Measurements from ENCODE around the gene PTPN4. TPM values are rescaled to one million over a fixed set of nuclear protein-coding genes. Genes with fewer than 3 reads are reported as not detected.
A peak's percentile ranks its signal among the peaks of the same experiment; 100 is the strongest.

The PTPN4 gene
- total and polyA plus RNA-seq, 2 of the 13 experiments (the other 11 are each of a cell fraction or from before 2014, with no cell fraction given), result 20.3 to 34.6 TPM

DNA sequence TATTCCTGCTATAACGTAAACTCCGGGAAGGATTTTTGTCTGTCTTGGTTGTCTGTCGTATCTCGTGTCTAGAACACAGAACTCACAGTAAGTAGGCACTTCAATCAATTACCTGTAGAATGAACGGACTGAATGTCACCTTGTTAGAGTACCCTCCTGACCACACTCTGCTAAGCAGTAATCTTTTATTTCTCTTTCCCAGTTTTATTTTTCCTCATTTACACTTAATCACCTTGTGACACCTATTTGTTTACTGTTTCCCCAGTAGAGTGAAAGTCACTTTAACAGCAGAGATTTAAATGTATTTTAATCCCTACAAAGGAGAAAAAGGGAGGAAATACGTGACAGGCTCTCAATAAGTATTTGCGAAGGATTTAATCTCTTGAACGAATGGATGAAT is 252.6 kb downstream of the PTPN4 start:
- Histone ChIP-seq H3K9me3 (ENCODE audit: low read length) (no peaks in the 10 kb centered on the region), H3K4me2 (ENCODE audit: low read depth, low read length) (peak overlapping the region; percentile 100), H3K4me1 (ENCODE audit: insufficient read depth, low read length) (peaks cover 36% of the 10 kb centered on the region), H3K4me3 (replicated peaks in 1 of 3; ENCODE audit: insufficient read depth in 1 of 3, low read depth in 2 of 3, low read length in 3 of 3) (peak overlapping the region; percentile 85 to 88 (median 87)), H4K20me1 (ENCODE audit: insufficient read depth, low read length) (peaks cover 19% of the 10 kb centered on the region), H3K9ac (ENCODE audit: insufficient read depth, low read depth, low read length) (peak overlapping the region; percentile 92), H2AFZ (ENCODE audit: low read length) (peak overlapping the region; percentile 55), H3K27me3 (ENCODE audit: control insufficient read depth in 1 of 2, insufficient read depth in 2 of 2, low read length in 2 of 2) (no peaks in the 10 kb centered on the region; a peak in 2 of 5 replicates), H3K79me2 (ENCODE audit: insufficient read depth, low read length) (peaks cover 40% of the 10 kb centered on the region), H3K27ac (ENCODE audit: extremely low read length, insufficient read depth, low read length) (peak overlapping the region; percentile 96), H3K36me3 (replicated peaks in 1 of 2; ENCODE audit: control insufficient read depth in 1 of 2, insufficient read depth in 2 of 2, low read length in 2 of 2) (no peaks in the 10 kb centered on the region)
- 1% methylated on average over 8 of the region's 8 CpGs for WGBS (ENCODE audit: low lambda C conversion rate)
- CTCF ChIA-PET (ENCODE audit: low intra/inter-chr PET ratio, low total read pairs), result no interaction called here
- peak; percentile 32; the same call in 1 of the 2 replicates for TF ChIP-seq TBX3 (IDR thresholded peaks at IDR 0.05; ENCODE audit: borderline replicate concordance)
- peak; percentile 48; the same call in 1 of the 2 replicates for TF ChIP-seq NR2F2 (IDR thresholded peaks at IDR 0.05; ENCODE audit: borderline replicate concordance, low read depth)
- TF ChIP-seq CREM (IDR thresholded peaks at IDR 0.05), result peak; percentile 7; the same call in 1 of the 2 replicates
- TF ChIP-seq CREM (CRISPR knock-in tag; IDR thresholded peaks at IDR 0.05), result no peak
- TF ChIP-seq, protein P1, sequence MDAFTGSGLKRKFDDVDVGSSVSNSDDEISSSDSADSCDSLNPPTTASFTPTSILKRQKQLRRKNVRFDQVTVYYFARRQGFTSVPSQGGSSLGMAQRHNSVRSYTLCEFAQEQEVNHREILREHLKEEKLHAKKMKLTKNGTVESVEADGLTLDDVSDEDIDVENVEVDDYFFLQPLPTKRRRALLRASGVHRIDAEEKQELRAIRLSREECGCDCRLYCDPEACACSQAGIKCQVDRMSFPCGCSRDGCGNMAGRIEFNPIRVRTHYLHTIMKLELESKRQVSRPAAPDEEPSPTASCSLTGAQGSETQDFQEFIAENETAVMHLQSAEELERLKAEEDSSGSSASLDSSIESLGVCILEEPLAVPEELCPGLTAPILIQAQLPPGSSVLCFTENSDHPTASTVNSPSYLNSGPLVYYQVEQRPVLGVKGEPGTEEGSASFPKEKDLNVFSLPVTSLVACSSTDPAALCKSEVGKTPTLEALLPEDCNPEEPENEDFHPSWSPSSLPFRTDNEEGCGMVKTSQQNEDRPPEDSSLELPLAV (CRISPR knock-in tag; conservative IDR thresholded peaks at IDR 0.05; ENCODE audit: low read depth), result no peak
- TF ChIP-seq ZBTB3 (CRISPR knock-in tag; IDR thresholded peaks at IDR 0.05; ENCODE audit: borderline replicate concordance, low read depth), result 0 out of 2 replicates have a peak, but pooled peaks have one; percentile 12
- no peak for TF ChIP-seq ZSCAN20 (CRISPR knock-in tag; IDR thresholded peaks at IDR 0.05; ENCODE audit: borderline replicate concordance)
- TF ChIP-seq ATF1 (CRISPR knock-in tag; IDR thresholded peaks at IDR 0.05), result peak; percentile 39; the same call in 1 of the 2 replicates
- FAIRE-seq, result no peak
- BruUV-seq (replicated peaks), result no TSS peak
- POLR2A ChIA-PET, result interaction anchor here (0.6 to 2.7 kb wide), 17 partner anchors 9 to 334 kb away, joined by 3 to 16 read pairs (median 3); partner anchors contain the start of genes PTPN4 and TMEM177
- in situ Hi-C loops (cut with HindIII; ENCODE audit: extremely low pct_ligation_motif_present, low pct_unique_long_range_greater_than_20kb), result no loop called here
- intact Hi-C loops (cut with micrococcal nuclease; ENCODE audit: unreplicated experiment), result loop anchor here (2.0 to 5.0 kb wide), 3 partner anchors 55 to 254 kb away; partner anchors contain the start of gene PTPN4
- DNase-seq (ENCODE audit: low spot score), result no peak
- ATAC-seq, result peak; percentile 3

Data from HepG2 (cell line).